NB4 (cell line): ENCODE data around the gene TCF15.
A peak's percentile ranks its signal among the peaks of the same experiment; 100 is the strongest.

Experiments
- CTCF ChIP-seq: IDR thresholded peaks from one replicate; pipeline ENCODE4 v1.5.1; 2012; ENCODE audit warnings: low read depth, low read length
- MAX ChIP-seq: IDR thresholded peaks from 2 replicates; pipeline ENCODE4 v1.6.1; 2011; ENCODE audit warnings: low read depth, low read length
- POLR2A ChIP-seq: IDR thresholded peaks from 2 replicates; pipeline ENCODE4 v1.6.1; 2011; ENCODE audit warnings: mild to moderate bottlenecking; ENCODE audit not compliant: insufficient read length; ENCODE audit errors: extremely low read depth

- TF ChIP-seq CTCF (no peak), POLR2A (no peak), MAX (peak; percentile 43)
These were observed 43.7 kb upstream of the TCF15 start for GRCh38 chr20:653590-654416.
